Tibial nerve (tissue), 4 donors: ENCODE data around the gene RPA3. TPM values are rescaled to one million over a fixed set of nuclear protein-coding genes. Genes with fewer than 3 reads are reported as not detected.

ENCODE experiments used
- DNase-seq, 2 donors: peaks; one replicate each; pipeline ENCODE4 v3.0.0-alpha.2; 2019; ENCODE audit warnings: low spot score in 2 of 2
- H3K27ac ChIP-seq, 4 donors: fragments of 200-600 bp; sonication (generic) in 3 of 4; one replicate each; pipeline ENCODE4 v1.5.1; 2017 to 2019; ENCODE audit warnings: mild to moderate bottlenecking in 1 of 4
- H3K27me3 ChIP-seq, 2 donors: fragments of 200-600 bp; sonication (generic) in 1 of 2; one replicate each; pipeline versions ENCODE4 v1.5.1 to v1.6.0; 2017 to 2019
- H3K36me3 ChIP-seq, 3 donors: fragments of 200-600 bp; sonication (generic); one replicate each; pipeline ENCODE4 v1.5.1; 2018 to 2019
- H3K4me1 ChIP-seq, 4 donors: fragments of 200-600 bp; sonication (generic) in 3 of 4; one replicate each; pipeline ENCODE4 v1.5.1; 2017 to 2019
- H3K4me3 ChIP-seq, 4 donors: fragments of 200-600 bp; sonication (generic) in 3 of 4; one replicate each; pipeline ENCODE4 v1.5.1; 2017 to 2019; ENCODE audit warnings: mild to moderate bottlenecking in 1 of 4, moderate library complexity in 1 of 4
- H3K9me3 ChIP-seq, 4 donors: fragments of 200-600 bp; sonication (generic) in 3 of 4; one replicate each; pipeline ENCODE4 v1.5.1; 2017 to 2019
- EP300 ChIP-seq, 2 donors: sonication (generic); formaldehyde crosslinking; IDR thresholded peaks; one replicate each; pipeline ENCODE4 v1.6.1; 2017; ENCODE audit warnings: antibody characterized with exemption in 2 of 2, mild to moderate bottlenecking in 1 of 2
- POLR2A ChIP-seq, 2 donors: fragments of 450-650 bp; IDR thresholded peaks; one replicate each; pipeline ENCODE4 v1.6.1; 2017; ENCODE audit warnings: antibody characterized with exemption in 2 of 2, mild to moderate bottlenecking in 2 of 2, moderate library complexity in 2 of 2
- WGBS, 2 donors: methylation state at CpG; one replicate each; pipeline ENCODE4 v1.1.5; 2018; 5-methylcytosine and 5-hydroxymethylcytosine counted together
- total RNA-seq, 4 donors: library from RNA; depleted of rRNA; stranded (reverse); fragments of >200 nt; gene quantifications; one replicate each; pipeline ENCODE4 v1.1.0, GENCODE V29; 2016
- TF ChIP-seq, protein P1 (sequence below), 5 experiments: fragments of 200-600 bp in 3 of 5; fragments of 450-650 bp in 2 of 5; sonication (generic) in 3 of 5; IDR thresholded peaks; one replicate each; pipeline ENCODE4 v1.5.1; 2016 to 2019; ENCODE audit warnings: antibody characterized with exemption in 5 of 5, mild to moderate bottlenecking in 3 of 5, moderate library complexity in 2 of 5

Gene RPA3
- total RNA-seq, 4 donors from 2014 or later: 14.4 to 21.9 (median 19.2) TPM

DNA sequence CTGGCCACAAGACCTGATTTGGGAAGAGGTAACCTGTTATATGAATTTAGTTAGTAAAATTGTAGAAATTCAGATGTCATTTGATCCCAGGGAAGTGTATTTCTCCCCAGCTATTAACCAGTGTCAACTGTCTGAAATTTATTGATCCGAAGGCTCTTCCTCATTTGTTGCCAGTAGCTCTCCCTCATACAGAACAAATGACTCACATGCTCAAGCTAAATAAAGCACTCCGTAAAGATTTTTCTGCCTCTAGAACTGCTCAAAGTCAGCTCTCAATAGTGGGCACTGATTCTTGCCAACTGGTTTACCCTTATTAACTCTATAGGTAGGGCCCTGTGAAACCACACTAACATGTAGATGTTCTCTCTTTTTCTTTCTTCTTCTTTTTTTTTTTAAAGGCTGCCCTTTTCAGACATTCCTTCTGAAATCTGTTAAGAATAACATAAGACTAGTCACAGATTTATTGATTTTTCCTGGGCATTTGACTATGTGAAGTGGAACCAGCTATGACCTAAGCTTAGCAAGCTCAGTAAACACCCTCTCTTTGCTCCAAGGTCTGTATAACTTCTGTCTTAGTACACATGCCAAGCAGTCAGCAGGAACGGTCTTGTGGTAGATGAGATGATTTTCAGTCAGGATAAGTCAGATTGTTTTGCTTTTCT is 21.8 kb downstream of the RPA3 start:
- H3K4me1 ChIP-seq: peaks cover 0 to 48% (median 11%) of the 10 kb centered on the region in 4 donors
- H3K36me3 ChIP-seq: no peaks in the 10 kb centered on the region
- peak overlapping the region; percentile 44 to 90 (median 64) for H3K27ac ChIP-seq
- H3K27me3 ChIP-seq: no peaks in the 10 kb centered on the region
- H3K4me3 ChIP-seq: no peak overlapping the region
- DNase-seq: no peak
- no peak for TF ChIP-seq EP300 (IDR thresholded peaks at IDR 0.05)
- TF ChIP-seq POLR2A (IDR thresholded peaks at IDR 0.05): no peak
- TF ChIP-seq, protein P1, sequence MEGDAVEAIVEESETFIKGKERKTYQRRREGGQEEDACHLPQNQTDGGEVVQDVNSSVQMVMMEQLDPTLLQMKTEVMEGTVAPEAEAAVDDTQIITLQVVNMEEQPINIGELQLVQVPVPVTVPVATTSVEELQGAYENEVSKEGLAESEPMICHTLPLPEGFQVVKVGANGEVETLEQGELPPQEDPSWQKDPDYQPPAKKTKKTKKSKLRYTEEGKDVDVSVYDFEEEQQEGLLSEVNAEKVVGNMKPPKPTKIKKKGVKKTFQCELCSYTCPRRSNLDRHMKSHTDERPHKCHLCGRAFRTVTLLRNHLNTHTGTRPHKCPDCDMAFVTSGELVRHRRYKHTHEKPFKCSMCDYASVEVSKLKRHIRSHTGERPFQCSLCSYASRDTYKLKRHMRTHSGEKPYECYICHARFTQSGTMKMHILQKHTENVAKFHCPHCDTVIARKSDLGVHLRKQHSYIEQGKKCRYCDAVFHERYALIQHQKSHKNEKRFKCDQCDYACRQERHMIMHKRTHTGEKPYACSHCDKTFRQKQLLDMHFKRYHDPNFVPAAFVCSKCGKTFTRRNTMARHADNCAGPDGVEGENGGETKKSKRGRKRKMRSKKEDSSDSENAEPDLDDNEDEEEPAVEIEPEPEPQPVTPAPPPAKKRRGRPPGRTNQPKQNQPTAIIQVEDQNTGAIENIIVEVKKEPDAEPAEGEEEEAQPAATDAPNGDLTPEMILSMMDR (IDR thresholded peaks at IDR 0.05): no peak
- WGBS, 2 donors: 35 to 58% methylated on average over 3 of the region's 3 CpGs
- peaks cover 0 to 4% (median 0%) of the 10 kb centered on the region in 4 donors for H3K9me3 ChIP-seq

DNA sequence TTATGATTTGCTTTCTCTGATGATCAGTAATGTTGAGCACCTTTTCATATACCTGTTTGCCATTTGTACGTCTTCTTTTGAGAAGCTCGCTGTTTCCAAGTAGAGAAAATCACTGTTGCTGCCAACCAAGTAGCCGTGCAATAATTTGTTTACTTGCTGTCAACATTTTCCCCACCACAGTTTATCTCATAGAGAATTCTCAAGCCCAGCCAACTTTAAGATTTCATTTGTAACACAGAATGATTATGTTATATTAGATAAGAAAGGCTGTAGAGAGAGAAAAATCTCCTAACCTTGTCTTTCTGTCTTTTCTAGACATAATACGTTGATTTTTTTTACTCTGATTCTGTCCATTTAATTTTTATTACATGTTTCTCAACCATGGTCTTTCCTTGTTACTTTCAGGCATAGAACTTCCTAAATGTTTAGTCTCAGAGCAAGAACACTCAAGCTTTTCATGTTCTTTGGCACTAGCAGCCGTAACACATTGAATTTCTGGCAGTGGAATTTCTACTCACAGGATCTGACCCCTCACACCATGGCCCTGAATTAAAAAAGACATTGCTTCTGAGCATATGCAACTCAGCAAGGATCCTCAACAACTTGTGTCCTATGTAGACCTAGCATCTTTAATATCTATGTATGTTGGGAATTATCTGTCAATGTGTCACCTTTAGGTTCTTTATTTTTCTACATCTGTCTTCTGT is 23.1 kb downstream of the RPA3 start:
- Histone ChIP-seq H3K27ac (peak overlapping the region in 3 of 4 donors; percentile 21 to 90 (median 81)), H3K4me1 (peaks cover 0 to 48% (median 11%) of the 10 kb centered on the region in 4 donors), H3K9me3 (peaks cover 0 to 3% (median 0%) of the 10 kb centered on the region in 4 donors), H3K4me3 (no peak overlapping the region), H3K27me3 (no peaks in the 10 kb centered on the region), H3K36me3 (no peaks in the 10 kb centered on the region)
- no peak for DNase-seq
- TF ChIP-seq POLR2A (IDR thresholded peaks at IDR 0.05) (no peak), EP300 (IDR thresholded peaks at IDR 0.05) (no peak)
- TF ChIP-seq, protein P1 (IDR thresholded peaks at IDR 0.05): no peak
- 23 to 24% methylated on average over 5 of the region's 5 CpGs for WGBS, 2 donors

DNA sequence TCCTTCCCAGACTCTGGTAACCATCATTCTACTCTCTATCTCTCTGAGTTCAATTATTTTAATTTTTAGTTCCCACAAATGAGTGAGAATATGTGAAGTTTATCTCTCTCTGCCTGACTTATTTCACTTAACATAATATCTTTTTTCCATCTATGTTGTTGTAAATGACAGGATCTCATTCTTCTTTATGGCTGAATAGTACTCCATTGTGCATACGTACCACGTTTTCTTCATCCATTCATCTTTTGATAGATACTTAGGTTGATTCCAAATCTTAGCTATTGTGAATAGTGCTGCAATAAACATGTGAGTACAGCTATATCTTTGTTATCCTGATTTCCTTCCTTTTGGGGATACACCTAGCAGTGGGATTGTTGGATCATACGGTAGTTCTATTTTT is 23.9 kb downstream of the RPA3 start:
- WGBS, 2 donors: 72 to 73% methylated on average over 3 of the region's 3 CpGs
- DNase-seq: no peak
- H3K36me3 ChIP-seq: no peaks in the 10 kb centered on the region
- H3K4me3 ChIP-seq: no peak overlapping the region
- no peak for TF ChIP-seq POLR2A (IDR thresholded peaks at IDR 0.05)
- TF ChIP-seq, protein P1 (IDR thresholded peaks at IDR 0.05): no peak
- no peak for TF ChIP-seq EP300 (IDR thresholded peaks at IDR 0.05)
- no peaks in the 10 kb centered on the region for H3K27me3 ChIP-seq
- H3K9me3 ChIP-seq: no peaks in the 10 kb centered on the region
- H3K27ac ChIP-seq: peak overlapping the region in 2 of 4 donors; percentile 81 to 90
- H3K4me1 ChIP-seq: peaks cover 0 to 43% (median 11%) of the 10 kb centered on the region in 4 donors

DNA sequence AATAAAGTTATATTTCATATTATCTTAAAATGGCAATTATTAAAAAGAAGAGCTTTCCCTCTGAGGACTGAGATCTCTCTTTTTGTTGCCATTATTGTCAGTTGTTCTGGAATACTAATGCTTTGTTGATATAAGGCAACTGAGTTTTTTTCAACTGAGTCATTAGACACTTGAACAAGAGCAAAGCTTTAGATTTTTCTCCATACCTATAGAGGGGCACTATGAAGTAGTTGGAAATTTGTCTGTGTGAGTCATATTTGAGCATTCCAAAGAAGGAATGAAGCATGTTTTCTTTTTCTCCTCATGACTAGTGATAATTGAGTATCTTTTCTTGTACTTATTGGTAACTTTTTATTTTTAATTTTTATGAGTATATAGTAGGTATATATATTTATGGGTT is 24.5 kb downstream of the RPA3 start:
- Histone ChIP-seq H3K27ac (no peak overlapping the region), H3K36me3 (no peaks in the 10 kb centered on the region), H3K27me3 (no peaks in the 10 kb centered on the region), H3K4me1 (peaks cover 0 to 46% (median 11%) of the 10 kb centered on the region in 4 donors), H3K4me3 (no peak overlapping the region), H3K9me3 (no peaks in the 10 kb centered on the region)
- DNase-seq: no peak
- TF ChIP-seq POLR2A (IDR thresholded peaks at IDR 0.05) (no peak), EP300 (IDR thresholded peaks at IDR 0.05) (no peak)
- TF ChIP-seq, protein P1 (IDR thresholded peaks at IDR 0.05): no peak

DNA sequence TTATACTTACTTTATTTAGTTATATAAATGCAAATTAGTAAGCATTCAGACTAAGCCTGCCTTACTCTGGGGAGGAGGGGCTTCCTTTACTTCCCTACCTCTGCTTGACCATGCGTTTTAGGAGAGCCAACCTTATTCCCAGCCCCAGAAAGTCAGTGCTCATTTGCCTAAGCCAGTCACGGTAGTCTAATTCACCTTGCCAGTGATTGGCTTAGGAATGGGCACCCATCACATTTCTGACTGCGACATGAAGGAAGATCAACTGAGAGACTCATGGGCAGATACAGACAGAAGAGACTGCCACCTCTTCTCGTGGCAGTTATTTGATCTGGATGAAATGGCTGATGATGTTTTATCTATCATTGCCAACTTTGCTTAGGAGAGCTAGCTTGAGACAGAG is 29.5 kb downstream of the RPA3 start:
- 89 to 97% methylated on average over 4 of the region's 4 CpGs for WGBS, 2 donors

More for the DNA sequence above, 29.5 kb downstream of the RPA3 start:
- Histone ChIP-seq H3K36me3 (no peaks in the 10 kb centered on the region), H3K4me3 (no peak overlapping the region), H3K27me3 (no peaks in the 10 kb centered on the region), H3K9me3 (no peaks in the 10 kb centered on the region), H3K27ac (peak overlapping the region in 2 of 4 donors; percentile 59 to 64), H3K4me1 (peaks cover 0 to 22% (median 3%) of the 10 kb centered on the region in 4 donors)
- DNase-seq: no peak
- TF ChIP-seq EP300 (IDR thresholded peaks at IDR 0.05): no peak
- TF ChIP-seq, protein P1 (IDR thresholded peaks at IDR 0.05): no peak
- TF ChIP-seq POLR2A (IDR thresholded peaks at IDR 0.05): no peak
